MG63 (cell line): ENCODE results near the gene ADGRG6. TPM values are rescaled to one million over a fixed set of nuclear protein-coding genes. Genes with fewer than 3 reads are reported as not detected.
"Not testable (repeated sequence)": the region's sequence is repeated elsewhere in the genome, so short reads cannot be mapped to it uniquely, and the experiment has no call there.

Experiments used
- DNase-seq: peaks from one replicate; pipeline ENCODE4 v3.0.0-alpha.2; 2020
- H3K27me3 ChIP-seq: fragments of 250-450 bp; sonication (Bioruptor Pico); 2 replicates; pipeline ENCODE4 v1.5.1; 2020; ENCODE audit warnings: mild to moderate bottlenecking, moderate library complexity
- H3K36me3 ChIP-seq: fragments of 250-450 bp; sonication (Bioruptor Pico); 2 replicates; pipeline ENCODE4 v1.5.1; 2020; ENCODE audit warnings: mild to moderate bottlenecking, moderate library complexity
- H3K4me3 ChIP-seq: fragments of 250-450 bp; sonication (Bioruptor Pico); 2 replicates; pipeline ENCODE4 v1.5.1; 2020; ENCODE audit warnings: mild to moderate bottlenecking, moderate library complexity
- H3K9me3 ChIP-seq: fragments of 250-450 bp; sonication (Bioruptor Pico); 2 replicates; pipeline ENCODE4 v1.5.1; 2020; ENCODE audit warnings: mild to moderate bottlenecking, moderate library complexity
- total RNA-seq: library from RNA; depleted of rRNA; stranded (reverse); fragments of >200 nt; shearing (Covaris generic); gene quantifications from 2 replicates; pipeline ENCODE4 v1.2.3, GENCODE V29; 2014; ENCODE audit warnings: low replicate concordance

Gene ADGRG6
- total RNA-seq, 1 experiment from 2014 or later: 0.99 TPM

- H3K36me3 ChIP-seq: no peaks in the 10 kb centered on the region
- peak; percentile 59 for DNase-seq
- no peaks in the 10 kb centered on the region for H3K27me3 ChIP-seq
- no peaks in the 10 kb centered on the region for H3K9me3 ChIP-seq
- H3K4me3 ChIP-seq: no peak overlapping the region
These were observed 117.3 kb downstream of the ADGRG6 start for GRCh38 chr6:142419071-142419470.

- no peak for DNase-seq
- Histone ChIP-seq H3K27me3 (no peaks in the 10 kb centered on the region), H3K36me3 (no peaks in the 10 kb centered on the region), H3K9me3 (no peaks in the 10 kb centered on the region), H3K4me3 (no peak overlapping the region)
These were observed 119.0 kb downstream of the ADGRG6 start for GRCh38 chr6:142420802-142421201.

DNA sequence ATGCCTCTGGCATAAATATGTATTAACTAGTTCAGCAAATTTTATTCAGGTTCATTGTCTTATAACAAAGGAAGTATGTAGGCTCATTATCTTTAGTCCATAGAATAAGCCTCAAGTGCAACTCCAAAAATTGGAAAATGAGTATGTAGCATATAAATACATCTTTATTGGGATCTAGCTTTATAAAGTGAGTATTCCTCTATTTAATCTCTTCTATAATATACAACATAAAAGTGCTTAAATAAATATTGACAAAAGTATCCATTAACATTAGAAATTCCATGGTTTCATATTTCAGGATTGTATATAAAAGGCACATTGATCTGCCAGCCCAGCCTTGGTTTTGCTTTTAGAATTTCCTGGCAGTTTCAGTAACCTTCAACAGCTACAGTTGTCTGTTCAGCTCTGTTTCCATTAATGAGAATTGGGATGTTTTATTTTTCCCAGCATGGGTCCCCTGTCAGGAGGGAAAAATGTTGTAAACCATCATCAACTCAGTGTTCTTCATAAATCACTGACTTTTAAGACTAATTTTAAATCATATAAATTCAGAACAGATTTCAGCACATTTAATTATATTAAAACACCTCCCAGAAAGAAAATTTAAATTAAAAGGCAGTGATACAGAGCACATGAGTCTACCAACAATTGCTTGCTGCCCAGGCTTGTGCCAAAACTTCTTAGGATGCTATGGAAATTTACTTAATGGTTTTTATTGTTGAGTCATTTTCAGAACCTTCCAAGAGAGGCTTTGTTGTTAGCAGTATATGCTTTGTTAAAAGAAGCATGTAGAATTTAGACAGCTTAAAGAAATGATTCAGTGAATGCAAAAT lies 119.7 kb downstream of the ADGRG6 start:
- H3K36me3 ChIP-seq: no peaks in the 10 kb centered on the region
- H3K9me3 ChIP-seq: no peaks in the 10 kb centered on the region
- no peak overlapping the region for H3K4me3 ChIP-seq
- peak; percentile 37 for DNase-seq
- no peaks in the 10 kb centered on the region for H3K27me3 ChIP-seq

- H3K9me3 ChIP-seq, H3K36me3 ChIP-seq, H3K27me3 ChIP-seq, H3K4me3 ChIP-seq, DNase-seq: not testable (repeated sequence)
These were observed 124.8 kb downstream of the ADGRG6 start for GRCh38 chr6:142426444-142427132.

GRCh38 chr6:142428468-142428867 lies 126.7 kb downstream of the ADGRG6 start:
- DNase-seq, H3K36me3 ChIP-seq, H3K27me3 ChIP-seq, H3K9me3 ChIP-seq, H3K4me3 ChIP-seq: not testable (repeated sequence)

DNA sequence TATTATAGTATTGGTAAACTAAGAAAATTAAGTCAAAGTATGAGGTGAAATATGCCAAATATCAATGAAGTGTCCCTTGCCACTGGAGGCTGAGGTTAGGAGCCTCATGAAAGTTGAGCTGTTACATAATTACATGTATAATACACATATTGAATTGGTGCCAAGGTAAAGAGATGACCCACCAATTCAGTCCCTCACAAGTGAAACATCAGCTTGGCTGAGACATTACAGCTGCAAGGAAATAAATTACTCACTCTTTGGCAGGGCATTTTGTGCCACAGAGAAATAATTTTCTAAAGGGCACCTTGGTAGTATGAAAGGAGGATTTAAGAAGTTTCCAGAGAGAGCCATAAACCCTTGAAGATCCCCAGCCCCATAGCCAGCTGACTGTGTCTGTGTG lies 127.4 kb downstream of the ADGRG6 start:
- H3K4me3 ChIP-seq: no peak overlapping the region
- H3K27me3 ChIP-seq: no peaks in the 10 kb centered on the region
- H3K36me3 ChIP-seq: no peaks in the 10 kb centered on the region
- peak; percentile 48 for DNase-seq
- H3K9me3 ChIP-seq: peaks cover 7% of the 10 kb centered on the region; the same call in 1 of the 2 replicates

DNA sequence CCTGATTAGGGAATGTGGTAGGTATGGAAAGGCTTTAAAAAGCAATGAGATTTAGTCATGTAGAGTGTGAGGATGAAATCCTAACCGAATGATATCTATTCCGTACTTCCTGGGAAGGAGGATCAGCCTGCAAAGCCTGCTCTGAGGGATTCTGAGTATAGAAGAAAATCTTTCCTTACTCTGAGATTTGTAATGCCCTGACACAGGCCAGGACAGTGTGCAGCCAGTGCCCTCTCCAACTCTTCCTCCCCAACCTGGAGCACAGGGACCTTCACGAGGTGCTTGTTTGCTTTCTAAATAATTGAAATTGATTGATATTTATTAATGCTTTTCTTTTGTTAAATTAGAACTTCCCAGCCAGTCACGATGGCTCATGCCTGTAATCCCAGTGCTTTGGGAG lies 131.6 kb downstream of the ADGRG6 start:
- Histone ChIP-seq H3K36me3 (no peaks in the 10 kb centered on the region), H3K9me3 (peaks cover 2% of the 10 kb centered on the region; the same call in 1 of the 2 replicates), H3K4me3 (no peak overlapping the region), H3K27me3 (no peaks in the 10 kb centered on the region)
- DNase-seq: no peak

- no peak overlapping the region for H3K4me3 ChIP-seq
- no peaks in the 10 kb centered on the region for H3K27me3 ChIP-seq
- H3K36me3 ChIP-seq: no peaks in the 10 kb centered on the region
- no peak for DNase-seq
- no peaks in the 10 kb centered on the region for H3K9me3 ChIP-seq
These were observed 137.1 kb downstream of the ADGRG6 start for GRCh38 chr6:142438898-142439297.

GRCh38 chr6:142440600-142441293 lies 138.9 kb downstream of the ADGRG6 start:
- Histone ChIP-seq H3K36me3 (no peaks in the 10 kb centered on the region), H3K27me3 (no peaks in the 10 kb centered on the region; the same call in 1 of the 2 replicates), H3K4me3 (no peak overlapping the region), H3K9me3 (no peaks in the 10 kb centered on the region)
- no peak for DNase-seq

DNA sequence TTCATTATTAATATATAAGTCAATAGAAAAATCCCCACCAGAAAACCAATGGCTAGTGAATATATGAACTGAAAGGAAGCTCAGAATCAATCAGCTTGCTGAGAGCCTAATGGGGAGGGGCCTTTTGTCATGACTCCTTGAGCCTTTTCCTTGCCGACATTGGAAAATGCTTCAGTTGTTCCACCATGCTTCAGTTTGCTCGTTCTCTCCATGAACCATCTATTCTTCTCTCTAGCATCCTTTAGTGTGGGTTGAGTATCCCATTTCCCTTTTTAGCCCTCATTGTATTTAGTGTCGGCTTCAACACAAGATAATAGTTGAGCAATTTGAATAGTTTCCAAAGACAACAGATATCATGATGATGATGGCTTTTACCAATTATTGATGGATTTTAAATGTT lies 139.9 kb downstream of the ADGRG6 start:
- Histone ChIP-seq H3K4me3 (no peak overlapping the region), H3K9me3 (no peaks in the 10 kb centered on the region), H3K36me3 (no peaks in the 10 kb centered on the region), H3K27me3 (no peaks in the 10 kb centered on the region; the same call in 1 of the 2 replicates)
- no peak for DNase-seq

GRCh38 chr6:142443102-142443501 lies 141.3 kb downstream of the ADGRG6 start:
- H3K27me3 ChIP-seq: no peaks in the 10 kb centered on the region; the same call in 1 of the 2 replicates
- H3K4me3 ChIP-seq: no peak overlapping the region
- no peaks in the 10 kb centered on the region for H3K9me3 ChIP-seq
- H3K36me3 ChIP-seq: no peaks in the 10 kb centered on the region
- DNase-seq: no peak

DNA sequence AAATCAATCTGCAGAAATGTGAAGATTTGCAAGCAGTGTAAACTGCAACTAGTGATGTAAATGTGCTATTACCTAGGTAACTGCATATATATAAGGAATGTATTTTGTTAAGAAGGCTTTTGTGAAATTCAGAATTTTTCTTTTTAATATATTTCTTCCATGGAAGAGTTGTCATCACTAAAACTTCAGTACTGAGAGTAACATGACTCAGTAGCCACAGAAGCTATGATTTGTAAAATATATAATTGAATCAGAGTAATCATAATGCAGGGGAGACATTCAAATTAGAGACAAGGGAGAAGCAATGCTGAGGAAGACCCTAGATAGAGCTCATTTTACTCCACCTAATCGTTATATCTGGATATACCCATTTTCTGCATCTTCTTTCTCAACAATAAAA lies 141.7 kb downstream of the ADGRG6 start:
- Histone ChIP-seq H3K27me3 (no peaks in the 10 kb centered on the region; the same call in 1 of the 2 replicates), H3K4me3 (no peak overlapping the region), H3K36me3 (no peaks in the 10 kb centered on the region), H3K9me3 (no peaks in the 10 kb centered on the region)
- DNase-seq: no peak

DNA sequence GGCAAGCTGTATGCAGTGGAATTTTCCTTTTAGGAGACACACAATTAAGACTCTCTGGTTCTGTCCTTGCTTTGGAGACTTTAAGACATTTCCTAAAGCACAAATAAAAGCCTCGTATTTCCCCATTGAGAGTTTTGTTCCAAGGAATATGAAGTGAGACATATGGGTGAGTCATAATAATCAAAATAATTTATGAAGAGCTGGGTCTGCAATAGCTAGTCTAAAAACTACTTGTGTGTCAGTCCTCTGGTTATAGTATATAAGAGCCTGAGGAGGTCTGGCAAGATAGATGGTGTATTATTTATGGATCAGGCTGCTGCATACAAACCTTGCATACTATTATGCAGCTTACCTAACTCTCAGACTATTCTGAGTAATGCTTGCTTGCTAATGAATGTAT lies 142.6 kb downstream of the ADGRG6 start:
- no peak for DNase-seq
- Histone ChIP-seq H3K4me3 (no peak overlapping the region), H3K9me3 (no peaks in the 10 kb centered on the region), H3K36me3 (no peaks in the 10 kb centered on the region), H3K27me3 (no peaks in the 10 kb centered on the region; the same call in 1 of the 2 replicates)

DNA sequence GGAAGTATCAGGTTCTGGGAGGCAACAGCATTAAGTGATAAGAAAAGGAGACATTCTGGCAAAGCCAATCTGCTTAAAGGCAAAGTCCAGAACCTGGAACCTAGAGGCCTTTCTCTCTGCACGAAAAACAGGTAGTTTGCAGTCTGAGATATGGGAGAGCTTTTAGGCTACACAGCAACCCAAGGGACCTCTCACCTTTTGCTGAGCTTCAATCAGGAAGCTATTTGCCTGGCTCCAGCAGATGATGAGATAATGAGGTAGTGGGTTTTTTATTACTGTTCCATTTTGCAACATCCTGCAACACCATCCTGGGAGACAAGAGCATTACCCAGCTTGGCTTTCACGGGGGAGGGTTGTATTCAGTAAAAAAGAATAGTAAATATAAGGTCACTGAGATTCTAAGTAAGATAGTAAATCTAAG lies 143.1 kb downstream of the ADGRG6 start:
- H3K4me3 ChIP-seq: no peak overlapping the region
- no peaks in the 10 kb centered on the region for H3K9me3 ChIP-seq
- no peaks in the 10 kb centered on the region for H3K36me3 ChIP-seq
- no peaks in the 10 kb centered on the region; the same call in 1 of the 2 replicates for H3K27me3 ChIP-seq
- DNase-seq: no peak

DNA sequence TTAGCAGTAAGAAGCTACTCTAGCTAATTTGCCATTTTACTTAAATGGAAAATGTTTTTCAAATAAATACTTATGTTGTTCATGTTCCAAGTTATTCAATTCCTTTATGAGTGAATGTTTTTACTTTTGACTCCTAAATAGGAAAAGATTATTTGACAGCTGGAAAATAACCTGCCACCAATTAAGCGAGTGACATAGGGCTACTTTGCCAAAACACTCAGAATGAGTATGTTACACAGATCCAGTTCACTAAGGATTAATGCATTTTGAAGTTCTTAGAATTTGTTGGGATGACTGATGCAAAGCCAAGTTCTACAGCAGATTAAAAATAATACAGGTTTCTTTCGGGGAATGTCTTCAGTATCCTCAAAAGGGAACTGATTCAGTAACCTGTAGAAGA lies 144.4 kb downstream of the ADGRG6 start:
- Histone ChIP-seq H3K36me3 (no peaks in the 10 kb centered on the region), H3K9me3 (peaks cover 2% of the 10 kb centered on the region; the same call in 1 of the 2 replicates), H3K27me3 (no peaks in the 10 kb centered on the region; the same call in 1 of the 2 replicates), H3K4me3 (no peak overlapping the region)
- DNase-seq: no peak

DNA sequence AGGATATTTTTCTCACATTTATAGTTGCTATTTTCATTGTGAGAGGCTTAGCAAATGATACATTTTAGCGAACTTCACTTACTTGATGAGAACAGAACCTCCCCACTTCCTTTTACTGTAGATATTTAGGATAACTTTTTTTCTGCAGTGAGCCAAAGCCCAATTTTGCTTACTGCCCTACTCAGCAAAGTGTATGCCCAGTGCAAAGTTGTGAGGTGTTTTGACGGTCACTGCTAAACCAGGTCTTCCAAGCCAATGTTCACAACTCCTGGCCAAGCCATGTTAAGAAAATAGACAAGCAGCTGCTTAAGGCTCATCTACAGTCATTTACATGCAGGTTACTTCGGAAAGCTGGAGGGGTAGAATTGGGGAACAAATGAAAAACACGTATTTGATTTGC lies 144.8 kb downstream of the ADGRG6 start:
- H3K4me3 ChIP-seq: no peak overlapping the region
- peaks cover 2% of the 10 kb centered on the region; the same call in 1 of the 2 replicates for H3K9me3 ChIP-seq
- no peaks in the 10 kb centered on the region; the same call in 1 of the 2 replicates for H3K27me3 ChIP-seq
- H3K36me3 ChIP-seq: no peaks in the 10 kb centered on the region
- DNase-seq: no peak
